GM12892 (cell line): ENCODE measurements around the gene TCEANC2.

Experiments used
- POLR2A ChIP-seq: IDR thresholded peaks from 2 replicates; pipeline ENCODE4 v1.6.1; 2011; ENCODE audit warnings: low read depth, low read length, control low read depth
- TAF1 ChIP-seq: IDR thresholded peaks from 2 replicates; pipeline ENCODE4 v1.6.1; 2011; ENCODE audit warnings: low read depth, mild to moderate bottlenecking, control low read depth, low read length, borderline replicate concordance

DNA sequence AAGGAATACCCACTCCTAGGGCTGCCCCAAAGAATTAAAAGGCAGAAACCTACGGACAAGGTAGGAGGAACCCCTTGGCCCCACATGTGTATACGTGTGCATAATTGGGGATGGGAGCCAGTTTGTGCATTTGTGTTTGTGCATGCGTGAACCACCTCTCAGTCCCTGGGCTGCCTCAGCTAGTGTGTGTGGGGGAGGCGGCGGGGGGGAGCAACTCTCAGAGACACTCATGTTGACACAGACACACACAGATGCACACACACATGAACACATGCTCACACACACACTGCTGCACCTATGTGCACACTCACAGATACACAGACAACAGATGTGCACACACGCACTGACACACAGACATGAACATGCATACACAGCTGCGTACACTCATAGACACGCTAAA, 40.5 kb upstream of the TCEANC2 start:
- TF ChIP-seq POLR2A (no peak), TAF1 (no peak)
